Measurements from ENCODE around the gene MYLK. TPM values are rescaled to one million over a fixed set of nuclear protein-coding genes. Genes with fewer than 3 reads are reported as not detected.

Gene MYLK
- total RNA-seq, 1 donor from 2014 or later = 50.5 TPM

DNA sequence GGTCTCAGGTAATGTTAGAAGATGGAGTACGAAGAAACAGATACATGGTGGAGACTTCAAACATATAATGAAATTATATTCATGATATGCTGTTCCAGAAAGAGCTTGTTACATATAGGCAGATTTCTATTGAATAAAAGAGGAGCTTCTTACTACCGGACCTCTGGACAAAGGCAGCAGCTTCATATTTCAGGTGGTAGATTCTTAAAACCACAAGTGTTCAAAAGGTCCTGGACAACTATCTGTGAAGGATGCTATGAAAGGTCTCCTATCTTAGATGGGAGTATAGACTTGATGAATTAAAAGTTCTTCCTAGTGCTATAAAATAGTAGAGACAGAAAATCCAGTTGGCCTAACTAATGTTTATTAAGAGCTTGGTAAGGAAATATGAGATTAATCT, 43.2 kb downstream of the MYLK start:
- H3K4me3 ChIP-seq (ENCODE audit: insufficient read depth, low read depth, low read length) = no peak overlapping the region
- no peaks in the 10 kb centered on the region for H3K36me3 ChIP-seq (ENCODE audit: insufficient read depth, low read length)
- peaks cover 11% of the 10 kb centered on the region for H3K9me3 Mint-ChIP-seq (ENCODE audit: unreplicated experiment)
- FAIRE-seq (no peak), DNase-seq (ENCODE audit: low read depth) (no peak)
- H3K9ac ChIP-seq (ENCODE audit: low read length) = peak overlapping the region; percentile 3
- H3K9me3 ChIP-seq (ENCODE audit: insufficient read depth, low read depth, low read length) = peaks cover 5% of the 10 kb centered on the region
- no peaks in the 10 kb centered on the region for H3K27me3 Mint-ChIP-seq (ENCODE audit: low read depth, unreplicated experiment)
- H3K4me1 ChIP-seq (ENCODE audit: insufficient read depth, low read length) = peaks cover 13% of the 10 kb centered on the region
- H2AFZ ChIP-seq (ENCODE audit: low read depth, low read length) = no peak overlapping the region
- peaks cover 5% of the 10 kb centered on the region for H3K36me3 Mint-ChIP-seq (ENCODE audit: low read depth, unreplicated experiment)
- peak overlapping the region; percentile 7 for H3K4me2 ChIP-seq (ENCODE audit: low read length)
- no peak overlapping the region for H3K4me3 Mint-ChIP-seq (ENCODE audit: unreplicated experiment)
- H3K27ac Mint-ChIP-seq (ENCODE audit: unreplicated experiment) = peak overlapping the region; percentile 54
- no peaks in the 10 kb centered on the region for H3K27me3 ChIP-seq (ENCODE audit: insufficient read depth, low read length)
- H4K20me1 ChIP-seq (ENCODE audit: insufficient read depth, low read length) = no peaks in the 10 kb centered on the region
- H3K4me1 Mint-ChIP-seq (ENCODE audit: low read depth, unreplicated experiment) = peaks cover 37% of the 10 kb centered on the region
- peaks cover 63% of the 10 kb centered on the region for H3K79me2 ChIP-seq (ENCODE audit: insufficient read depth, low read length)
- H3K27ac ChIP-seq (ENCODE audit: low read depth, low read length) = peak overlapping the region; percentile 50
- no peak for TF ChIP-seq EZH2 (IDR thresholded peaks at IDR 0.05; ENCODE audit: insufficient read depth, low read length)
- TF ChIP-seq, protein P1, sequence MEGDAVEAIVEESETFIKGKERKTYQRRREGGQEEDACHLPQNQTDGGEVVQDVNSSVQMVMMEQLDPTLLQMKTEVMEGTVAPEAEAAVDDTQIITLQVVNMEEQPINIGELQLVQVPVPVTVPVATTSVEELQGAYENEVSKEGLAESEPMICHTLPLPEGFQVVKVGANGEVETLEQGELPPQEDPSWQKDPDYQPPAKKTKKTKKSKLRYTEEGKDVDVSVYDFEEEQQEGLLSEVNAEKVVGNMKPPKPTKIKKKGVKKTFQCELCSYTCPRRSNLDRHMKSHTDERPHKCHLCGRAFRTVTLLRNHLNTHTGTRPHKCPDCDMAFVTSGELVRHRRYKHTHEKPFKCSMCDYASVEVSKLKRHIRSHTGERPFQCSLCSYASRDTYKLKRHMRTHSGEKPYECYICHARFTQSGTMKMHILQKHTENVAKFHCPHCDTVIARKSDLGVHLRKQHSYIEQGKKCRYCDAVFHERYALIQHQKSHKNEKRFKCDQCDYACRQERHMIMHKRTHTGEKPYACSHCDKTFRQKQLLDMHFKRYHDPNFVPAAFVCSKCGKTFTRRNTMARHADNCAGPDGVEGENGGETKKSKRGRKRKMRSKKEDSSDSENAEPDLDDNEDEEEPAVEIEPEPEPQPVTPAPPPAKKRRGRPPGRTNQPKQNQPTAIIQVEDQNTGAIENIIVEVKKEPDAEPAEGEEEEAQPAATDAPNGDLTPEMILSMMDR (IDR thresholded peaks at IDR 0.05; ENCODE audit: insufficient read depth, low read depth, low read length) = no peak

DNA sequence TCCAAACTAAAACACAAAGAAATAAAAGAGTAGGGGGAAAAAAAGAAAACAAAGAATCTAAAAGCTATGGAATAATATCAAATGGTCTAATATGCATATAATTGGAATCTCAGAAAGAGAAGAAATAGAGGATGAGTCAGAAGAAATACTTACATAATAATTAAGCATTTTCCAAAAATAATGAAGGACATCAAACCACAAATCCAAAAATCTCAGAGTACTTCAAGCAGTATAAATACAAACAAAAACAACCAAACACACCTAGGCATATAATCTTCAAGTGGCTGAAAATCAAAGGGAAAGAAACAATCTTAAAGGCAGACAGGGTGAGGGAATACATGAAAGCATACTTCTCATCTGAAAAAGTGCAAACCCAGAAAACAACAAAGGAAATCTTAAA, 46.3 kb downstream of the MYLK start:
- H3K27ac ChIP-seq (ENCODE audit: low read depth, low read length) = no peak overlapping the region
- no peaks in the 10 kb centered on the region for H4K20me1 ChIP-seq (ENCODE audit: insufficient read depth, low read length)
- H3K9me3 ChIP-seq (ENCODE audit: insufficient read depth, low read depth, low read length) = peaks cover 3% of the 10 kb centered on the region
- H3K36me3 Mint-ChIP-seq (ENCODE audit: low read depth, unreplicated experiment) = peaks cover 4% of the 10 kb centered on the region
- H3K27me3 ChIP-seq (ENCODE audit: insufficient read depth, low read length) = no peaks in the 10 kb centered on the region
- no peak overlapping the region for H3K4me3 ChIP-seq (ENCODE audit: insufficient read depth, low read depth, low read length)
- no peak for TF ChIP-seq EZH2 (IDR thresholded peaks at IDR 0.05; ENCODE audit: insufficient read depth, low read length)
- TF ChIP-seq, protein P1 (IDR thresholded peaks at IDR 0.05; ENCODE audit: insufficient read depth, low read depth, low read length) = no peak
- peaks cover 20% of the 10 kb centered on the region for H3K4me1 ChIP-seq (ENCODE audit: insufficient read depth, low read length)
- no peak overlapping the region for H2AFZ ChIP-seq (ENCODE audit: low read depth, low read length)
- H3K27ac Mint-ChIP-seq (ENCODE audit: unreplicated experiment) = no peak overlapping the region
- H3K79me2 ChIP-seq (ENCODE audit: insufficient read depth, low read length) = peaks cover 48% of the 10 kb centered on the region
- H3K4me3 Mint-ChIP-seq (ENCODE audit: unreplicated experiment) = no peak overlapping the region
- peaks cover 9% of the 10 kb centered on the region for H3K9me3 Mint-ChIP-seq (ENCODE audit: unreplicated experiment)
- no peak overlapping the region for H3K4me2 ChIP-seq (ENCODE audit: low read length)
- H3K36me3 ChIP-seq (ENCODE audit: insufficient read depth, low read length) = no peaks in the 10 kb centered on the region
- no peak overlapping the region for H3K9ac ChIP-seq (ENCODE audit: low read length)
- H3K27me3 Mint-ChIP-seq (ENCODE audit: low read depth, unreplicated experiment) = no peaks in the 10 kb centered on the region
- no peak for FAIRE-seq
- peaks cover 53% of the 10 kb centered on the region for H3K4me1 Mint-ChIP-seq (ENCODE audit: low read depth, unreplicated experiment)
- no peak for DNase-seq (ENCODE audit: low read depth)

DNA sequence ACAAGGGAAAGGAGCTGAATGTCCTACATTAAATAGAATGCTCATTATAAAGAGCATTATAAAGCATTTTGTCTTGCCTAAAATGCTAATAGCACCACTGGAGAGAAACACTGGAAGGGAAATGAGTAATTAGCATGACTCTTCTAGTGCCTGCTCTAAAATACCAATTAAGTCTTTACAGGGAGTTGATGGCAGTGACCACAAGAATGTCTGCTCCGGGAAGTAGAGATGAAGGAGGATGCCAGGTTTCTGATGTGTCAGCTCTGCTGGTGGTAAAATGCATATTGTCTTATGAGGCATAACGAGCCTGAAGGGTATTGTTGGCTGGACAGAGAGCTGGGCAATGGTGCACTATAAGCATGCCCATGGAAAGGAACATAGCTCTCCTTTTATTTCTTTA, 49.5 kb downstream of the MYLK start:
- H3K4me1 Mint-ChIP-seq (ENCODE audit: low read depth, unreplicated experiment) = peaks cover 42% of the 10 kb centered on the region
- Histone ChIP-seq H3K79me2 (ENCODE audit: insufficient read depth, low read length) (peaks cover 40% of the 10 kb centered on the region), H3K4me1 (ENCODE audit: insufficient read depth, low read length) (peaks cover 16% of the 10 kb centered on the region), H3K27me3 (ENCODE audit: insufficient read depth, low read length) (no peaks in the 10 kb centered on the region), H4K20me1 (ENCODE audit: insufficient read depth, low read length) (no peaks in the 10 kb centered on the region), H3K9me3 (ENCODE audit: insufficient read depth, low read depth, low read length) (no peaks in the 10 kb centered on the region), H3K9ac (ENCODE audit: low read length) (no peak overlapping the region), H3K4me2 (ENCODE audit: low read length) (peak overlapping the region; percentile 76), H2AFZ (ENCODE audit: low read depth, low read length) (no peak overlapping the region), H3K36me3 (ENCODE audit: insufficient read depth, low read length) (peaks cover 12% of the 10 kb centered on the region), H3K27ac (ENCODE audit: low read depth, low read length) (peak overlapping the region; percentile 60), H3K4me3 (ENCODE audit: insufficient read depth, low read depth, low read length) (no peak overlapping the region)
- H3K27ac Mint-ChIP-seq (ENCODE audit: unreplicated experiment) = peak overlapping the region; percentile 86
- peak; percentile 98 for FAIRE-seq
- no peaks in the 10 kb centered on the region for H3K27me3 Mint-ChIP-seq (ENCODE audit: low read depth, unreplicated experiment)
- DNase-seq (ENCODE audit: low read depth) = peak; percentile 98
- peak overlapping the region; percentile 40 for H3K4me3 Mint-ChIP-seq (ENCODE audit: unreplicated experiment)
- H3K9me3 Mint-ChIP-seq (ENCODE audit: unreplicated experiment) = peaks cover 8% of the 10 kb centered on the region
- TF ChIP-seq, protein P1 (IDR thresholded peaks at IDR 0.05; ENCODE audit: insufficient read depth, low read depth, low read length) = no peak
- no peak for TF ChIP-seq EZH2 (IDR thresholded peaks at IDR 0.05; ENCODE audit: insufficient read depth, low read length)
- peaks cover 14% of the 10 kb centered on the region for H3K36me3 Mint-ChIP-seq (ENCODE audit: low read depth, unreplicated experiment)

Measured in astrocyte (in vitro differentiated cells and primary cell).